ENCODE data around the gene ESM1.

DNA sequence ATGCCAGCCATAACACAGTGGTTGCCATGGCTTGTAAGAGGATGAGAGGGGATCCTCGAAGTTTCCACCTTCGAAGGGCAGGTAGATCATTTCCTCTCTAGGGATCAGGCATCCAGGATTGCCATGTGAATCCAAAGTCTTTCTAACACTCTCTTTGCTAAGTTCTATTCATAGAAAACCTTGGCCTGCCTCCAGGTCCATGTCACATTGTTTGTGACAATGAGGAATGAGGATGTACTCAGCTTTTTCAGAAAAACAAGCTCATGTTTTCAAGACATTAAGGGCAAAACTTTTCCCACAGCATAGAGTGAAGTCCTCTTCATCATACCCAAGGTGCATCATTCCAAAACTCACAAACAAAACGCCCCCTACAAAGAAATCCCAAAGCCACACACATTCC, 19.6 kb downstream of the ESM1 start:
- TF ChIP-seq, protein P1, sequence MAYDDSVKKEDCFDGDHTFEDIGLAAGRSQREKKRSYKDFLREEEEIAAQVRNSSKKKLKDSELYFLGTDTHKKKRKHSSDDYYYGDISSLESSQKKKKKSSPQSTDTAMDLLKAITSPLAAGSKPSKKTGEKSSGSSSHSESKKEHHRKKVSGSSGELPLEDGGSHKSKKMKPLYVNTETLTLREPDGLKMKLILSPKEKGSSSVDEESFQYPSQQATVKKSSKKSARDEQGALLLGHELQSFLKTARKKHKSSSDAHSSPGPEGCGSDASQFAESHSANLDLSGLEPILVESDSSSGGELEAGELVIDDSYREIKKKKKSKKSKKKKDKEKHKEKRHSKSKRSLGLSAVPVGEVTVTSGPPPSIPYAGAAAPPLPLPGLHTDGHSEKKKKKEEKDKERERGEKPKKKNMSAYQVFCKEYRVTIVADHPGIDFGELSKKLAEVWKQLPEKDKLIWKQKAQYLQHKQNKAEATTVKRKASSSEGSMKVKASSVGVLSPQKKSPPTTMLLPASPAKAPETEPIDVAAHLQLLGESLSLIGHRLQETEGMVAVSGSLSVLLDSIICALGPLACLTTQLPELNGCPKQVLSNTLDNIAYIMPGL (CRISPR knock-in tag; IDR thresholded peaks at IDR 0.05; ENCODE audit: borderline replicate concordance), result no peak
- TF ChIP-seq, protein P2, sequence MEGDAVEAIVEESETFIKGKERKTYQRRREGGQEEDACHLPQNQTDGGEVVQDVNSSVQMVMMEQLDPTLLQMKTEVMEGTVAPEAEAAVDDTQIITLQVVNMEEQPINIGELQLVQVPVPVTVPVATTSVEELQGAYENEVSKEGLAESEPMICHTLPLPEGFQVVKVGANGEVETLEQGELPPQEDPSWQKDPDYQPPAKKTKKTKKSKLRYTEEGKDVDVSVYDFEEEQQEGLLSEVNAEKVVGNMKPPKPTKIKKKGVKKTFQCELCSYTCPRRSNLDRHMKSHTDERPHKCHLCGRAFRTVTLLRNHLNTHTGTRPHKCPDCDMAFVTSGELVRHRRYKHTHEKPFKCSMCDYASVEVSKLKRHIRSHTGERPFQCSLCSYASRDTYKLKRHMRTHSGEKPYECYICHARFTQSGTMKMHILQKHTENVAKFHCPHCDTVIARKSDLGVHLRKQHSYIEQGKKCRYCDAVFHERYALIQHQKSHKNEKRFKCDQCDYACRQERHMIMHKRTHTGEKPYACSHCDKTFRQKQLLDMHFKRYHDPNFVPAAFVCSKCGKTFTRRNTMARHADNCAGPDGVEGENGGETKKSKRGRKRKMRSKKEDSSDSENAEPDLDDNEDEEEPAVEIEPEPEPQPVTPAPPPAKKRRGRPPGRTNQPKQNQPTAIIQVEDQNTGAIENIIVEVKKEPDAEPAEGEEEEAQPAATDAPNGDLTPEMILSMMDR (IDR thresholded peaks at IDR 0.05), result no peak
- no peak for TF ChIP-seq POLR2A (IDR thresholded peaks at IDR 0.05; ENCODE audit: low read length)
- TF ChIP-seq MYC (IDR thresholded peaks at IDR 0.05; ENCODE audit: borderline replicate concordance, low read length), result no peak
- TF ChIP-seq, protein P3, sequence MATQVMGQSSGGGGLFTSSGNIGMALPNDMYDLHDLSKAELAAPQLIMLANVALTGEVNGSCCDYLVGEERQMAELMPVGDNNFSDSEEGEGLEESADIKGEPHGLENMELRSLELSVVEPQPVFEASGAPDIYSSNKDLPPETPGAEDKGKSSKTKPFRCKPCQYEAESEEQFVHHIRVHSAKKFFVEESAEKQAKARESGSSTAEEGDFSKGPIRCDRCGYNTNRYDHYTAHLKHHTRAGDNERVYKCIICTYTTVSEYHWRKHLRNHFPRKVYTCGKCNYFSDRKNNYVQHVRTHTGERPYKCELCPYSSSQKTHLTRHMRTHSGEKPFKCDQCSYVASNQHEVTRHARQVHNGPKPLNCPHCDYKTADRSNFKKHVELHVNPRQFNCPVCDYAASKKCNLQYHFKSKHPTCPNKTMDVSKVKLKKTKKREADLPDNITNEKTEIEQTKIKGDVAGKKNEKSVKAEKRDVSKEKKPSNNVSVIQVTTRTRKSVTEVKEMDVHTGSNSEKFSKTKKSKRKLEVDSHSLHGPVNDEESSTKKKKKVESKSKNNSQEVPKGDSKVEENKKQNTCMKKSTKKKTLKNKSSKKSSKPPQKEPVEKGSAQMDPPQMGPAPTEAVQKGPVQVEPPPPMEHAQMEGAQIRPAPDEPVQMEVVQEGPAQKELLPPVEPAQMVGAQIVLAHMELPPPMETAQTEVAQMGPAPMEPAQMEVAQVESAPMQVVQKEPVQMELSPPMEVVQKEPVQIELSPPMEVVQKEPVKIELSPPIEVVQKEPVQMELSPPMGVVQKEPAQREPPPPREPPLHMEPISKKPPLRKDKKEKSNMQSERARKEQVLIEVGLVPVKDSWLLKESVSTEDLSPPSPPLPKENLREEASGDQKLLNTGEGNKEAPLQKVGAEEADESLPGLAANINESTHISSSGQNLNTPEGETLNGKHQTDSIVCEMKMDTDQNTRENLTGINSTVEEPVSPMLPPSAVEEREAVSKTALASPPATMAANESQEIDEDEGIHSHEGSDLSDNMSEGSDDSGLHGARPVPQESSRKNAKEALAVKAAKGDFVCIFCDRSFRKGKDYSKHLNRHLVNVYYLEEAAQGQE (IDR thresholded peaks at IDR 0.05), result no peak
- no peak for TF ChIP-seq CHD2 (IDR thresholded peaks at IDR 0.05; ENCODE audit: low read length, partially characterized antibody)
- TF ChIP-seq FOSL2 (IDR thresholded peaks at IDR 0.05), result no peak
- TF ChIP-seq FOSL2 (CRISPR knock-in tag; IDR thresholded peaks at IDR 0.05), result no peak
- TF ChIP-seq CBX8 (IDR thresholded peaks at IDR 0.05), result no peak
